SW 1271 (cell line): Measurements from ENCODE around the gene WWOX.
"Not testable (repeated sequence)": the region's sequence is repeated elsewhere in the genome, so short reads cannot be mapped to it uniquely, and the experiment has no call there.

Experiments used
- DNase-seq, 2 experiments: peaks; one replicate each; lab custom pipeline; 2025; lab: John Stamatoyannopoulos, UW

WWOX gene

DNA sequence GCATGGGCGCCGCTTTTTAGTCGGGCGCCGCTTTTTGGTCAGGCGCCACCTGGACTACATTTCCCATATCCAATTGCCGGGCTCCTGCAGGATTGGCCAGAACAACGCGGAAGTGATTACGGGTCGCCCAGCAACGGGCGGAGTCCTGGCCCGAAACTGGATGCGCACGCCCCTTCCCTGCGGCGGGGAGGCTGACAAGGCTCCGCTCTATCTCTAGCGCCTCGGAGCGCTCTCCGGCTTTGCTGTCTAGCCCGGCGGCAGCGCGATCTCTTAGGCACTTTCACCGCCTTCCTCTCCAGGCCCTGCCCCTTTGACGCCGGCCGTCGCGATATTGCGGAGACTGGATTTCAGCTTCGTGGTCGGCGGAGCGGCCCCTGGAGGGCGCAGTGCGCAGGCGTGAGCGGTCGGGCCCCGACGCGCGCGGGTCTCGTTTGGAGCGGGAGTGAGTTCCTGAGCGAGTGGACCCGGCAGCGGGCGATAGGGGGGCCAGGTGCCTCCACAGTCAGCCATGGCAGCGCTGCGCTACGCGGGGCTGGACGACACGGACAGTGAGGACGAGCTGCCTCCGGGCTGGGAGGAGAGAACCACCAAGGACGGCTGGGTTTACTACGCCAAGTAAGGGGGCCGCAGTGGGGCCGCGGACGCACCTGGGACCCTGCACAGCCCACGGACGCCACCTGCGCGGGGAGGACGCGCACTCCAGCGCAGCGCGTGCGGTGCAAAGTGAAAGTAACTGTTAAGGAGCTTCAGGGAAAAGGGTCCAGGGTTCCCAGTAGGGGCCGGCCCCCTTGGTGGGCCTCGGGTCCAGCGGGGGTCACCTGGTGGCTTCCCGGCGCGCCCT lies at the start of gene WWOX:
TSS of gene WWOX (plus strand) at position 384 of the 841 bp plus-strand sequence.
- peak; percentile 89 to 97 for DNase-seq

DNA sequence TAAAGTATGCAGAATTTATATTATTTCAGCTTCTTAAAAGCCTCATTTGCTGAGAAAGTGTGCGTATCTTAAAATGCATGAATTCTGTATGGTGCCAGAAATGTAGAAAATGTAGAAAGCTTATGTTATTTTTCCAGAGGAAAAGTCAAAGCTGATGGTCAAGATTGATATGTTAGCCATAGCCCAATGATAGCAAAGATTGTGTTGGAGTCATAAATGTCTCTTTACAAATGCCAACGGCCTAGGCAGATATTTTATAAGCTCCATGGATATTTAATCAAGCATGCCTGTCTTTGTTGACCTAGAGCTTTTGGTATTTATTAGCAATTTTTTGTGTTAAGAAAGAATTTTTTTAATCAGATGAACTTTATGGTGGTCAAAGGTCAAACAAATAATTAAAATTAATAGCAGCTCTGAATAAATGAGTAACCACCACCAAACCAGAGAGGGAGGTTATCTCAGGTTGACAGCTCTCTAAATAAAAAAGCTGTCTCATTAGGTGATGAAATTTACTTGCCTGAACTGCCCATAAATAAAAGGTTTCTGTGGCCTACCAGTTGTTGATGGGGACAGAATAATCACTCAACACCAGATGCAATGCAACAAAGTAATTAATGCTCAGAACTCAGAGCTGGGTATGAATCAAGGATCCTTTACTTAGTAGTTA lies 48.6 kb upstream of the WWOX start:
- DNase-seq = no peak

DNA sequence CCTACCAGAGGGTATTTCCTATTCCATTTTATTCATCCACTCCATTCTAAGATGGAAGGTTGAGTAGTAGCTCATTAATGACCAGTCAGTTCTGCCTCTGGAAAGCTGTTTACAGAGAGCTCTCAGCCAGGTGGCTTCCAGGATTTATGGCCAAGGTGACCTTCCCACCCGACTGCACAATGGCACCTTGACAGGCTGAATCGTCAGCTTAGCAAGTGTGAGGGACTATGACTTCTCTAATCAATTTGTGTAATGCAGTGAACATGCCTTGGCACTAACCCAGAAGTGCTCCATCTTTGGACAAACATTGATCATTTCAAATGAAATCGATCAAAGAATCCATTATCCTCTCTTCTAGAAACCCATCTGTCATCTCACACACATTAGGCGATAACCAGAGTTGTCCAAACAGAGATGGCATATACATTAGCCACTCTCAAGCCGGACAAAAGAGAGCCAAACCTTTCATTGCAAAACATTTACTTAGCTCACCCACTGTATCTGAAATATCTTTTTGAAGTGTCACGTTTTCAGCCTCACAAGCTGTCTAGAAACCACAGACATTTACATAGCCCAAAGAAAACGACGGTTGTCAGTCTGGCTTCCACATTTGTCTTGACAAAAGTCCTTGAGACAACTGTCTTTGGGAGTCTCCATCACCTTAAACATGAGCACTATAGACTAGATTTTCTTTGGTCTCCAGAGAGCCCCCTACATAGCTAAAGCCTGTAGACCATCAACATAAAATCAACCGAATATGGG lies 41.5 kb upstream of the WWOX start:
- DNase-seq = no peak

- not testable (repeated sequence) for DNase-seq
Observed at GRCh38 chr16:78059806-78060205, 39.6 kb upstream of the WWOX start.

DNA sequence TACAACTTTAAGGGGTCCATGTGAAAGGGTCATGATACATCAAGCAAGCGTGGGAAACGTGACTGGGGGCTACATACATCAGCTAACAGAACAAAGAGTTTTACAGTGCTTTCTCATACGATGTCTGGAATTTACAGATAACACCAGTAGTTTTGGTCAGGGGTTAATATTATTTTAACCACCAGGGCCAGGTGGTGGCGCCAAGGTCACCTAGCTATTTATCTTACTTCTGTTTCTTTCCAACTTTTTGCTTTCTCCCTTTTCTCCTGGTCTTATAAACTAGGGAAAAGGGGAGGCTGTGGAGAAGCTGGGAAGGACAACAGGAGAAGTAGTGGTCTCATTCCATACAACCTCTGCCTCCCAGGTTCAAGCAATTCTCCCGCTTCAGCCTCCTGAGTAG lies 39.2 kb upstream of the WWOX start:
- DNase-seq = no peak

GRCh38 chr16:78060809-78061208 lies 38.6 kb upstream of the WWOX start:
- no peak for DNase-seq

DNA sequence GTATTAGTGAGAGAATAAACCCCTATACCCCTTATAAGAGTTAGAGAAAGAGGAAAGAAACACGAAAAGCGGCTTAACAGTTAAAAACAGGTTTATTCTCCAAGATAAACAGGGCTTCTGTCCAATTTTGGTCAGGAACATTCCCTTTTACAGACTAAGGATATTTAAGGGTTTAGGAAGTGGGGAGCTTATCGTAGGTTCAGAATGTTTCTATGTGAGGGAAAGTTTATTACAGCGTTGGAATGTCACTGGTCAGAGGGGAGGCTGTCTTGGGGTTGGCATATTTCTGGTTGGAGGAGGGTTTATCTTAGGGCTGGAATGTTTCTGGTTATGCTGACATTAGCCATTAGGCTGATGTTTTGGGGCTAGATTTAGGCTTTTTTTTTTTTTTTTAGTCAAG lies 34.1 kb upstream of the WWOX start:
- DNase-seq = no peak

- no peak for DNase-seq
Observed at GRCh38 chr16:78069913-78070312, 29.5 kb upstream of the WWOX start.

- DNase-seq = no peak
Observed at GRCh38 chr16:78072275-78072674, 27.2 kb upstream of the WWOX start.

- DNase-seq = no peak
Observed at GRCh38 chr16:78075800-78076199, 23.7 kb upstream of the WWOX start.

DNA sequence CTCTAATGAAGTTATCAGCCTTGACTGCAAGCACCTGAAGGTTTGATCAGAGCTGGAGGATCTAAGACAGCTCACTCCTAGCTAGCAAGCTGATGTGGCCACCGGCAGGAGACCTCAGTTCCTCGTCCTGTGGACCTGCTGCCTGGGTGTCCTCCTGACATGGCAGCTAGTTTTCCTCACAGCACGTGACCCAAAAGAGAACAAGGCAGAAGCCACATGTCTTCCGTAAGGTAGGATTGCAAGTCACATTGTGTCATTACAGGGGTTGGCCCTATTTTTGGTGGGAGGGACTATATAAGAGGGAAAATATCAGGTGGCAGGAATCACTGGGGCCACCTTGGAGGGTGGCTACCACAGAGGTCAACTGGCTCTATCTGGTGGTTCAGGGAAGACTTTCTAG lies 18.1 kb upstream of the WWOX start:
- no peak for DNase-seq

- DNase-seq = no peak
Observed at GRCh38 chr16:78091419-78091818, 8.0 kb upstream of the WWOX start.

GRCh38 chr16:78092758-78093157 lies 6.7 kb upstream of the WWOX start:
- no peak for DNase-seq

DNA sequence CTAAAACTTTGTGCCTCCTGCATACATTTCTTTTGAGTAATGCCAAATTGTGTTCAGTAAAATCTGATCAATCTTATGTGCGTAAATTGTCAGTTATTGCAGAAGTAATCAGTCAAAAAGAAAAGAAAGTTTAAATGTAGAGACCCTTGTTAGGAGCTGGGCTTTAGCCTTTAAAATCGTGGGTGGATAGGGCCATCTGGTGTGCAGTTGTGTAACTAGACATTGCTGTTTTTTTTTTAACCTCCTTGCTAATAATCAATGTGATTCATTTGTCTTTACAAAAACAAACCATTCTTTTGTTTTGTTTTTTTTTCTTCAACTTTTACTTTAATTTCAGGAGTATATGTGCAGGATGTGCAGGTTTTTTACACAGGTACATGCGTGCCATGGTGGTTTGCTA lies 5.3 kb upstream of the WWOX start:
- no peak for DNase-seq

DNA sequence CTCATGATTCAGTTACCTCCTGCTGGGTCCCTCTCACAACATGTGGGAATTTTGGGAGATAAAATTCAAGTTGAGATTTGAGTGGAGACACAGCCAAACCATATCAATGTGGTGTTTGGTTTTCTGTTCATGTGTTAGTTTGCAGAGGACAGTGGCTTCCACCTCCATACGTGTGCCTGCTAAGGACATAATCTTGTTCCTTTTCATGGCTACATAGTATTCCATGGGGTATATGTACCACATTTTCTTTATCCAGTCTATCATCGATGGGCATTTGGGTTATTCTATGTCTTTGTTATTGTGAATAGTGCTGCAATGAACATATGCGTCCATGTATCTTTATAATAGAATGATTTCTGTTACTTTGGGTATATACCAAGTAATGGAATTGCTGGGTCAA lies 4.5 kb upstream of the WWOX start:
- DNase-seq = no peak

DNA sequence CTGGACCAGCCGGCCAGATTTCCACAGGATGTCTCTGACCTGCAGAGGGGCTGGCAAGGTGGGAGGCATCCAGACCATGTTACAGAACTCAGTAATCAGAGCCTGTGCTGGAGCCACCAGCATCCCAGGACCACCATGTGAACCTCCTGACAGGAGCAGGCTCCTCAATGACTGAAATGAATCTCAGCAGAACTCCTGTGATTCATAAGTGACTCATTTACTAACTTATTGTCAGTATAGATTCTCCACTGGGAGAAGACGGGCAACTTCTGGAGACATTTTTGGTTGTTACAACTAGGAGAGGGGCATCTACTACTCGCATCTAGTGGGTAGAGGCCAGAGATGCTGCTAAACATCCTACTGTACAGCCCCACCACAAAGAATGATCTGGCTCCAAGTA lies 3.1 kb upstream of the WWOX start:
- DNase-seq = no peak

DNA sequence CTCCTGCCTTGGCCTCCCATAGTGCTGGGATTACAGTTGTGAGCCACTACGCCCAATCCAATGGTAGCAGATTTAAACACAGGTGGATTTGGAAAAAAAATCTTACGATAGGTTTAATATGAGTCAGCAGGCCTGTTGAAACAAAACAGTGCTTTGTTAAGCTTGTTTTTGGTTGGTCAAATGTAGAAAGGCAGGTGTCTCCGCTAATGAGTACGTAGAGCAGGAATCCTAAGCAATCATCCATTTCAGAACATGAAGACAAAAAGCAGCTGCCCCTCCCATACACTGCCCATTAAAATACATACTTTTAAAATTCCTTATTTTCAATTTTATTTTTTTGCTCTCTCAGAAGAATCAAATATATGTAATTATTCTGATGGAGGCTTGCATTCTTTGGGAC lies 1.9 kb upstream of the WWOX start:
- no peak for DNase-seq

GRCh38 chr16:78098087-78098486 lies 1.4 kb upstream of the WWOX start:
- DNase-seq = no peak

DNA sequence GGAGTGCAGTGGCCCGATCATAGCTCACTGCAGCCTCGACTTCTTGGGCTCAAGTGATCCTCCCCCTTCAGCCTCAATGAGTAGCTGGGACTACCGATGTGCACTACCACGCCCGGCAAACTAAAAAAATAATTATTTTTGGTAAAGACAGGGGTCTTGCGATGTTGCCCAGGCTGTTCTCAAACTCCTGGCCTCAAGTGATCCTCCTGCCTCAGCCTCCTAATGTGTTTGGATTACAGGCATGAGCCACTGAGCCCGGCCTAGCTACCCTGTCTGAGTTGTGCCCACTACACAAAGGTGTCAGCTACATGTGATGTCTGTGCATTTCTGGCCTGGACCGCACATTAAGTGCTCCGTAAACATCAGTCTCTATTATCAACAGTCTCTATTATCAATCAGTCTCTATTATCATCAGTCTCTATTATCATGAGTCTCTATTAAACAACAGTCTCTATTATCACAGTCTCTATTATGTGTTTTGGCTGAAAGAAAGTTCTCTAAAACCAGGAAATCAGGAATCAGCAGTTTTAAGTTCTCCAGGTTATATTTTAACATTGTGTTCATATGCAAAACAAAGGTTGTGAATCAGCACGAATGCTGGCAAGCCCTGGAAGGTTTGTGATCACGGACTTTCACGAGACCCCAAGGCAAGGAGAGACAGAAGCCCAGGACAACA lies 721 bp upstream of the WWOX start:
- no peak for DNase-seq

- peak in 1 of 2 experiments; percentile 37 for DNase-seq
Observed at GRCh38 chr16:78100112-78100467, 636 bp downstream of the WWOX start.

GRCh38 chr16:78102122-78102660 lies 2.7 kb downstream of the WWOX start:
- no peak for DNase-seq

DNA sequence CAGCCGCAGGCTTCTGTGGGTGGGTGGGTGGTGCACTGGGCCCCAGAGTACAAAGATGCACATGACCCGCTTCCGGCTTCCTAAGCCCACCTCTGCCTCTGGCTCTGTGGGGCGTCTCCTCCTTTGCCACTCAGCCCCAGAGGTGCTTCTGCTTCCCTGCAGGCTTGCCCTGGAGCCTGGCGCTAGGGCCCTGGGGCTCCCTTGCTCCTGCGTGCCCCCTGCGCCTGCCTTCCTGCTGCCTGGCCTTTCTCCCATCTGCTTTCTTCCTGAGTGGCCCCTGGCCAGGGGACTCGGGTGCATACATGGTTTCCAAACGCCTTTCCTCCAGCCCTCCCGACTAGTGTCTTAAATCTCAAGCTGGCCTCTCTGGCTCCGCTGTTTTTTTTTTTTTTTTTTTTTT lies 3.4 kb downstream of the WWOX start:
- no peak for DNase-seq
